ENCODE data around the gene NEU2. TPM values are rescaled to one million over a fixed set of nuclear protein-coding genes. Genes with fewer than 3 reads are reported as not detected.

Gene NEU2
- total and polyA plus RNA-seq, 9 of the 15 experiments (the other 6 are each of a cell fraction or from before 2014, with no cell fraction given): not detected

DNA sequence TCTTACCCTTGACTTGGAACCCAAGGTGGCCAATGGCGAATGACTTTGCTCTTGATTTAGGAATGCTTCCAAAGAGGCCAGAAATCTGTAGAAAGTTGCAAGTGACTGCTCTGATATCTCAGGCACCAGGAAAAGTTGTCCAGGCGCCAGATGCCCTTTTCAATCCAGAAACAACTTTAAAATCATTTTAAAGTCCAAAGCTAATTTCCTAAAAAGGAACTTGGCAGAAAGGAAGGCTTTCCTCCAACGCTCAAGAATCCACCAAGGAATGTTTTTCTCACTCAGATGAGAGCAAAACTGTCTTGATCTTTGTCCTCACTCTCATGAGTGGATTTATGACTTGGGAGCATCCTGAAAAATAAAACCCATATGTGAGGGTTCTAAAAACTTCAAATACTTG is 24.7 kb upstream of the NEU2 start:
- no peaks in the 10 kb centered on the region for H3K9me1 ChIP-seq (ENCODE audit: control insufficient read depth, insufficient read depth, low read length)
- intact Hi-C loops (cut with micrococcal nuclease): no loop called here
- H3K4me1 ChIP-seq (replicated peaks in 1 of 2; ENCODE audit: control insufficient read depth in 2 of 2, insufficient read depth in 2 of 2, low read length in 2 of 2): no peaks in the 10 kb centered on the region; a peak in 1 of 5 replicates
- DNase-seq (ENCODE audit: extremely low read depth in 1 of 4, low spot score in 3 of 4): no peak
- H3K36me3 ChIP-seq (ENCODE audit: control insufficient read depth, insufficient read depth, low read length): no peaks in the 10 kb centered on the region
- 0% methylated on average over 3 of the region's 3 CpGs for WGBS (ENCODE audit: insufficient coverage, low coverage, missing lambda C conversion rate)
- H3K79me2 ChIP-seq (ENCODE audit: control insufficient read depth, insufficient read depth, low read length): no peaks in the 10 kb centered on the region
- H2AFZ ChIP-seq (ENCODE audit: low read depth, low read length): no peak overlapping the region
- no peak overlapping the region for H3K9ac ChIP-seq (ENCODE audit: insufficient read depth in 1 of 2, low read depth in 2 of 2, low read length in 2 of 2)
- FAIRE-seq: no peak
- H3K4me3 ChIP-seq: no peak overlapping the region
- H4K20me1 ChIP-seq (replicated peaks; ENCODE audit: control insufficient read depth, insufficient read depth, low read length): no peaks in the 10 kb centered on the region
- POLR2A ChIA-PET: no interaction called here
- BruUV-seq (replicated peaks): no TSS peak
- no peak for ATAC-seq
- TF ChIP-seq HNRNPUL1 (IDR thresholded peaks at IDR 0.05; ENCODE audit: low read length) (no peak), MAFK (IDR thresholded peaks at IDR 0.05; ENCODE audit: low read length) (no peak), ZNF780A (CRISPR knock-in tag; IDR thresholded peaks at IDR 0.05) (no peak)
- TF ChIP-seq, protein P1, sequence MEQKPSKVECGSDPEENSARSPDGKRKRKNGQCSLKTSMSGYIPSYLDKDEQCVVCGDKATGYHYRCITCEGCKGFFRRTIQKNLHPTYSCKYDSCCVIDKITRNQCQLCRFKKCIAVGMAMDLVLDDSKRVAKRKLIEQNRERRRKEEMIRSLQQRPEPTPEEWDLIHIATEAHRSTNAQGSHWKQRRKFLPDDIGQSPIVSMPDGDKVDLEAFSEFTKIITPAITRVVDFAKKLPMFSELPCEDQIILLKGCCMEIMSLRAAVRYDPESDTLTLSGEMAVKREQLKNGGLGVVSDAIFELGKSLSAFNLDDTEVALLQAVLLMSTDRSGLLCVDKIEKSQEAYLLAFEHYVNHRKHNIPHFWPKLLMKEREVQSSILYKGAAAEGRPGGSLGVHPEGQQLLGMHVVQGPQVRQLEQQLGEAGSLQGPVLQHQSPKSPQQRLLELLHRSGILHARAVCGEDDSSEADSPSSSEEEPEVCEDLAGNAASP (IDR thresholded peaks at IDR 0.05): no peak
- CTCF ChIA-PET (ENCODE audit: low intra/inter-chr PET ratio): no interaction called here
- in situ Hi-C loops (cut with MboI): no loop called here
- H3K9me3 ChIP-seq (replicated peaks; ENCODE audit: control insufficient read depth, insufficient read depth, low read depth, low read length): no peaks in the 10 kb centered on the region
- H3K27ac ChIP-seq (ENCODE audit: extremely low read depth, low read depth, low read length): no peak overlapping the region
- peaks cover 0 to 39% of the 10 kb centered on the region in 2 experiments; a peak in 2 of 5 replicates for H3K27me3 ChIP-seq (ENCODE audit: control insufficient read depth in 2 of 2, insufficient read depth in 2 of 2, low read length in 2 of 2)
- no peak overlapping the region for H3K4me2 ChIP-seq (ENCODE audit: insufficient read depth, low read length)

DNA sequence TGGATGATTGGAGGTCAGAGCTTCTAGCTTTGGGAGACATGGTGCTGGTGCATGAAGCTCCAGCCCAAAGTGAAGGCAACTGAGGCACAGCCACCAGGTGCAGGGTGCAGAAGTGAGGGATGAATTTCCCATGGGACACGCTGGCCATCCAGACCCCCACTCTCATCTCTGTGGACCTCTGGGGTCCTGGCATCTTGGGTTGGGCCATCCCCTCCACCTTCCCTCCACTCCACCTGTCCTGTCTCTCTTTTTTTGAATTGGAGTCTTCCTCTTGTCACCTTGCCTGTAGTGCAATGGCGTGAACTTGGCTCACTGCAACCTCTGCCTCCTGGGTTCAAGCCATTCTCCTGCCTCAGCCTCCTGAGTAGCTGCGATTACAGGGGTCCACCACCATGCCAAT is 22.8 kb upstream of the NEU2 start:
- H3K27me3 ChIP-seq (ENCODE audit: control insufficient read depth in 2 of 2, insufficient read depth in 2 of 2, low read length in 2 of 2): peaks cover 0 to 26% of the 10 kb centered on the region in 2 experiments; a peak in 2 of 5 replicates
- intact Hi-C loops (cut with micrococcal nuclease): no loop called here
- DNase-seq (ENCODE audit: extremely low read depth in 1 of 4, low spot score in 3 of 4) (no peak), FAIRE-seq (no peak), ATAC-seq (no peak)
- no TSS peak for BruUV-seq (replicated peaks)
- no peaks in the 10 kb centered on the region for H3K9me1 ChIP-seq (ENCODE audit: control insufficient read depth, insufficient read depth, low read length)
- in situ Hi-C loops (cut with MboI): no loop called here
- no peak overlapping the region for H3K4me2 ChIP-seq (ENCODE audit: insufficient read depth, low read length)
- H3K36me3 ChIP-seq (ENCODE audit: control insufficient read depth, insufficient read depth, low read length): no peaks in the 10 kb centered on the region
- H3K9ac ChIP-seq (ENCODE audit: insufficient read depth in 1 of 2, low read depth in 2 of 2, low read length in 2 of 2): no peak overlapping the region
- H3K4me1 ChIP-seq (replicated peaks in 1 of 2; ENCODE audit: control insufficient read depth in 2 of 2, insufficient read depth in 2 of 2, low read length in 2 of 2): no peaks in the 10 kb centered on the region
- H3K9me3 ChIP-seq (replicated peaks; ENCODE audit: control insufficient read depth, insufficient read depth, low read depth, low read length): no peaks in the 10 kb centered on the region
- no peaks in the 10 kb centered on the region for H3K79me2 ChIP-seq (ENCODE audit: control insufficient read depth, insufficient read depth, low read length)
- ChIA-PET POLR2A (no interaction called here), CTCF (ENCODE audit: low intra/inter-chr PET ratio) (no interaction called here)
- H3K4me3 ChIP-seq: no peak overlapping the region
- 4% methylated on average over 3 of the region's 3 CpGs for WGBS (ENCODE audit: insufficient coverage, low coverage, missing lambda C conversion rate)
- H2AFZ ChIP-seq (ENCODE audit: low read depth, low read length): no peak overlapping the region
- H3K27ac ChIP-seq (ENCODE audit: extremely low read depth, low read depth, low read length): no peak overlapping the region
- no peaks in the 10 kb centered on the region for H4K20me1 ChIP-seq (replicated peaks; ENCODE audit: control insufficient read depth, insufficient read depth, low read length)
- TF ChIP-seq SMARCA4 (IDR thresholded peaks at IDR 0.05) (no peak), MAFF (IDR thresholded peaks at IDR 0.05; ENCODE audit: low read length) (no peak), ZBED1 (IDR thresholded peaks at IDR 0.05) (no peak), ZNF354B (CRISPR knock-in tag; IDR thresholded peaks at IDR 0.05) (no peak), TGIF2 (CRISPR knock-in tag; IDR thresholded peaks at IDR 0.05) (no peak), KDM4B (IDR thresholded peaks at IDR 0.05; ENCODE audit: borderline replicate concordance in 2 of 2, low read depth in 1 of 2) (no peak), ZNF764 (CRISPR knock-in tag; IDR thresholded peaks at IDR 0.05; ENCODE audit: low read depth) (no peak), TCF7 (IDR thresholded peaks at IDR 0.05; ENCODE audit: borderline replicate concordance) (no peak)
